Cerebellar nuclear complex (tissue), 1 donor: Measurements from ENCODE around the gene ZEB1.
"Not testable (repeated sequence)": the region's sequence is repeated elsewhere in the genome, so short reads cannot be mapped to it uniquely, and the experiment has no call there.

Experiments used
- DNase-seq, 2 experiments: peaks; one replicate each; lab custom pipeline; 2025; lab: John Stamatoyannopoulos, UW

Gene ZEB1

GRCh38 chr10:31422634-31423033, 103.6 kb downstream of the ZEB1 start:
- DNase-seq = no peak

GRCh38 chr10:31424473-31424872, 105.5 kb downstream of the ZEB1 start:
- DNase-seq = no peak

GRCh38 chr10:31426401-31426800, 107.4 kb downstream of the ZEB1 start:
- DNase-seq = no peak

GRCh38 chr10:31427334-31427733, 108.3 kb downstream of the ZEB1 start:
- not testable (repeated sequence) for DNase-seq

GRCh38 chr10:31428499-31428898, 109.5 kb downstream of the ZEB1 start:
- not testable (repeated sequence) for DNase-seq

GRCh38 chr10:31431021-31431420, 112.0 kb downstream of the ZEB1 start:
- DNase-seq = no peak

GRCh38 chr10:31437959-31438358, 118.9 kb downstream of the ZEB1 start:
- DNase-seq = no peak

GRCh38 chr10:31451766-31452165, 132.8 kb downstream of the ZEB1 start:
- no peak for DNase-seq

GRCh38 chr10:31456468-31456867, 137.5 kb downstream of the ZEB1 start:
- DNase-seq = no peak

GRCh38 chr10:31457858-31458257, 138.8 kb downstream of the ZEB1 start:
- DNase-seq = no peak

GRCh38 chr10:31458974-31459373, 140.0 kb downstream of the ZEB1 start:
- DNase-seq = no peak

- no peak for DNase-seq
These were observed 141.2 kb downstream of the ZEB1 start for GRCh38 chr10:31460242-31460641.

GRCh38 chr10:31464552-31464951, 145.5 kb downstream of the ZEB1 start:
- DNase-seq = no peak

GRCh38 chr10:31466313-31466712, 147.3 kb downstream of the ZEB1 start:
- DNase-seq = no peak

GRCh38 chr10:31467791-31468535, 148.9 kb downstream of the ZEB1 start:
- no peak for DNase-seq

- no peak for DNase-seq
These were observed 149.5 kb downstream of the ZEB1 start for GRCh38 chr10:31468536-31468859.

- no peak for DNase-seq
These were observed 156.5 kb downstream of the ZEB1 start for GRCh38 chr10:31475519-31475918.

- DNase-seq = no peak
These were observed 157.1 kb downstream of the ZEB1 start for GRCh38 chr10:31476088-31476487.

GRCh38 chr10:31477584-31477983, 158.6 kb downstream of the ZEB1 start:
- DNase-seq = no peak

GRCh38 chr10:31479752-31480151, 160.7 kb downstream of the ZEB1 start:
- DNase-seq = no peak

- no peak for DNase-seq
These were observed 164.5 kb downstream of the ZEB1 start for GRCh38 chr10:31483546-31483945.

GRCh38 chr10:31484431-31485135, 165.6 kb downstream of the ZEB1 start:
- no peak for DNase-seq

GRCh38 chr10:31490858-31491504, 172.0 kb downstream of the ZEB1 start:
- DNase-seq = no peak
